CD4-positive, alpha-beta T cell treated with Interleukin-17A for 4 hours (primary cell): ENCODE results near the gene MYH16.
"Not testable (repeated sequence)": the region's sequence is repeated elsewhere in the genome, so short reads cannot be mapped to it uniquely, and the experiment has no call there.

Source experiments
- DNase-seq: peaks from one replicate; pipeline ENCODE4 v3.0.0-alpha.2; 2020; ENCODE audit warnings: mixed read lengths

MYH16 gene

DNA sequence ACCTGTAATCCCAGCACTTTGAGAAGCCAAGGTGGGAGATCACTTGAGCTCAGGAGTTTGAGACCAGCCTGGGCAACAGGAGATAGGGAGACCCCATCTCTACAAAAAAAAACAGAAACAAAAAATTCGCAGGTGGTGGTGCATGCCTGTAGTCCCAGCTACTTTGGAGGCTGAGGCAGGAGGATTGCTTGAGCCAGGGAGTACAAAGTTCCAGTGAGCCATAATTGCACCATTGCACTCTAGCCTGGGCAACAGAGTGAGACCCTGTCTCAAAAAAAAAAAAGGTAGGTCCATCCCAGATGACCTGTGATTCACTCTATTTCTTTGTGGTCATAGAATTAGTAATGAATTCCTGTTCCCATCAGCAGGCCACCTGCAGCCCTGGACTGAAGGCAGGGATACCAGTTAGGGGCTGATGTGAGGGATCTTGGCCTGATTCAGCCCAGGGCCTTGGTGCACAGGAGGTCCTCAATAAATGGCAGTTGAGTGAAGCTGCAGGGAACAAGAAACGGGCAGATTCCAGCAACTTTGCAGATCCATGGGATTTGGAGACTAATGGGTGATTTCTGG, at the start of gene MYH16:
Gene MYH16 (plus strand): TSS at position 364 of the 570 bp plus-strand sequence.
- DNase-seq = no peak

DNA sequence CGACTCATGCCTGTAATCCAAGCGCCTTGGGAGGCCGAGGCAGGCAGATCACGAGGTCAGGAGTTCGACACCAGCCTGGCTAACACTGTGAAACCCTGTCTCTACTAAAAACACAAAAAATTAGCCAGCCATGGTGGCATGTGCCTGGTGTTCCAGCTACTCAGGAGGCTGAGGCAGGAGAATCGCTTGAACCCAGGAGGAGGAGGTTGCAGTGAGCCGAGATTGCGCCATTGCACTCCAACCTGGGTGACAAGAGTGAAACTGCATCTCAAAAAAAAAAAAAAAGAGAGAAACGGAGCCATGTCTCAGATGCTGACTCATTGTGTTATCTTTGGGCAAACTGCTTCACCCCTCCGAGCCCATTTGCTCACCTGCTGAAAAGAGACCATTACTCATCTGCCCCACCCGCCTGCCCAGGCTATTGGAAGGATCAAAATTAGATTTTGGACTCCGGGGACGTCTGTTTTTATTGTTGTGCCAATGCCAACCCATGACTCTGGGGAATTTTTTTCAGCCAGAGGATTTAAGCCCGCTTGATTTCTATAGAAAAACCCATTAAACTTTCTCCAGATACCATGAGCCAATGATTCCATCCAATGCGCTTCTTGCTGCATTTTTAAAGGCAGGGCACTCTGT, 48.3 kb upstream of the MYH16 start:
- not testable (repeated sequence) for DNase-seq

DNA sequence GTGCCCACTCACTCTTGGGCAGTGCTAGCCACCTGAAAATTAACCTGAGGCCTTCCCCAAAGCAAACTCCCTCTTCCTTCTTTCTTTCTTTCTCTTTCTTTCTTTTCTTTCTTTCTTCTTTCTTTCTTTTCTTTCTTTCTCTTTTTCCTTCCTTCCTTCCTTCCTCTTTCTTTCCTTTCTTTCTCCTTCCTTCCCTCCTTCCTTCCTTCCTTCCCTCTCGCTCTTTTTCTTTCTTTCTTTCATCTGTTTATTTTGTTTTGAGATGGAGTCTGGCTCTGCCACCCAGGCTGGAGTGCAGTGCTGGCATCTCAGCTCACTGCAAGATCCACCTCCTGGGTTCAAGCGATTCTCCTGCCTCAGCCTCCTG, 47.8 kb upstream of the MYH16 start:
- no peak for DNase-seq

DNA sequence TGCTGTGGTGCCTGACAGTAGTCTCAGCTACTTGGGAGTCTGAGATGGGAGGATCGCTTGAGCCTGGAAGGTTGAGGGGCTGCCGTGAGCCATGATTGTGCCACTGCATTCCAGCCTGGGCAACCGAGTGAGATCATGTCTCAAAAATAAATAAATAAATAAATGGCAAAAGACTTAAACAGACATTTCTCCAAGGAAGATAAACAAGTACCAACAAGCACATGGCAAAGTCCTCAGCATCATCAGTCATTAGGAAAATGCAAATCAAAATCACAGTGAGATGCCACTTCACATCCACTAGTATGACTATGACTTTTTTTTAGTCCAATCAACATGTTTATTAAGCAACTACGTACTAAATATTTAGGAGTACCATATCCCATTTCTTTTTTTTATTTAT, 43.4 kb upstream of the MYH16 start:
- DNase-seq = no peak

DNA sequence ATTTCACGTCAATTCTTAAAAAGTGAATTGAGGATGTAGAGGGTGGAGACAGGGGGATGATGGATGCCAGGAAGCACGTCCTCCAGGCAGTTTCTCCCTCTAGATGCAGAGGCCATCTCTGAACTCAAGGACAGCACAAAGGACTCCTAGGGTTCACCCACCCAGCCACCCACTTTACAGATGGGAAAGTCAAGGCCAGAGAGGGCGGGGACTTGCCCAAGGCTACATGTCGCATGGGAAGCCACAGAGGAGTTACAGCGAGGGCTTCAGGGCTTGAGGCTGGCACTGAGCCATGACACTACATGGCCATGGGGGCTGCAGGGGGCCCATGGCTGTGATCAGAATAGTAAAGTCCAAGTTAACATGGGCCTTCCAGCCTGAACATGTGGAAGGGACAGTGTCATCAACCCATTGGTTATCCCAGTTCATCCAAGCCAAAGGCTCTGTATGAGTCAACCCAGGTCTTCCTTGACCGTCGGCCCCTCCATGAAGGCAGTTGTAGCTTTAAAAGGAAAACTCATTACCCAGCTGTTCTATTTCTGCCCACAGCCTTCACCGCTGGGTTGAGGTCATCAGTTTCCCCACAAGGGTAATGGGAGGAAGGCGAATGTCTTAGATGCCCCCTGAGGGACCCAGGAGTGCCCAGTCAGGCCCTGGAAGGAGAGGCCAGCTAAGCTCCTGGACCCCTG, 40.4 kb upstream of the MYH16 start:
- no peak for DNase-seq

DNA sequence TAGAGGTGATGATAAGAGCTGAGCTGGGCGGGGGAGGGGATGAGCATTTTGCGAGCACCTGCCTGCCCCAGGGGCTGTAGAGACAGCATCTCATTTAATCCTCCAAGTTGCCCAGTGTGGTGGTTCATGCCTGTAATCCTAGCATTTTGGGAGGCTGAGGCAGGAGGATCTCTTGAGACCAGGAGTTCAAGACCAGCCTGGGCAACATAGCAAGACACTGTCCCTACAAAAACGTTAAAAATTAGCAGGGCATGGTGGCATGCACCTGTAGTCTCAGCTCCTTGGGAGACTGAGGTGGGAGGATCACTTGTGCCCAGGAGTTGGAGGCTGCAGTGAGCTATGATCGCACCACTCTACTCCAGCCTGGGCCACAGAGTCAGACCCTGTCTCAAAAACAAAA, 39.7 kb upstream of the MYH16 start:
- DNase-seq = not testable (repeated sequence)

DNA sequence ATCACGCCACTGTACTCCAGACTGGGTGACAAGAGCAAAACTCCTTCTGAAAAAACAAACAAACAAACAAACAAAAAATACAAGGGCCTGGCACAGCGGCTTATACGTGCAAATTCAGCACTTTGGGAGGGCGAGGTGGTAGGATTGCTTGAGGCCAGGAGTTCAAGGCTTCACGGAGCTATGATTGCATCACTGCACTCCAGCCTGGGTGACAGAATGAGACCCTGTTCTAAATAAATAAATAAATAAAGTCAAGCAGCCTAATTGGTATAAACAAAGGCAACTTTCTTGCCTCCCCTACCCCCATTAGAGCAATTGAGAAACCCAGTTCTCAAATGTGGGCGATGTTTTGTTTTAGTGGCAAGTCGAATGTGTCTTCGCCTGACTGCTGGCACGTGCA, 38.5 kb upstream of the MYH16 start:
- no peak for DNase-seq

DNA sequence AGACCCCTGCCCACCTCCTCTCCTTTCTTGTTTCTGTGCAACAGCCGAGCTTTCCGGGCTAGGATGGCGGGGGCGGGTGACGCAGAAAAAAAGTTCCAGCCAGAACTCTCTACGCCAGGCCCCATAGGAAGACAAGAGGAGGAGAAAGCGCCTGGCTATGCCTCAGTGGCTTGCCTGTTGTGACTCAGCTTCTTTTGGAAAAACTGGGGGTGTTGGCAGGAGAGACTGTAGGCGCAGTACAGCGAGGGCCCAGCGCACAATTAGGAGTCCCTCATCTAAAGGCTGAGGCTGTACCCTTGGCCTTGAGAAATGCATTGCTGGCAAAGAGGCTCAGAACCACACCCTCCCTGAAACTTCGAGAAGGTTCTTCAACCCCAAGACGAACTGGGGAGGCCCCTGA, 36.7 kb upstream of the MYH16 start:
- DNase-seq = no peak

DNA sequence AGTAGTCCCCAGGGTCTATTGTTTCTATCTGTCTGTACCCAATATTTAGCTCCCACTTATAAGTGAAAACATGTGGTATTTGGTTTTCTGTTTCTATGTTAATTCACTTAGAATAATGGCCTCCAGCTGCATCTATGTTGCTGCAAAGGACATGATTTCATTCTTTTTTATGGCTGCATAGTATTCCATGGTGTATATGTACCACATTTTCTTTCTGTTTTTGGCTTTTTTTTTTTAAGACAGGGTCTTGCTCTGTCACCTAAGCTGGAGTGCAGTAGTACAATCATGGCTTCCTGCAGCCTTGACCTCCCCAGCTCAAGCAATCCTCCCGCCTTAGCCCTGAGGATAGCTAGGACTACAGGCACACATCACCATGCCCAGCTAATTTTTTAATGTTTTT, 34.8 kb upstream of the MYH16 start:
- not testable (repeated sequence) for DNase-seq

DNA sequence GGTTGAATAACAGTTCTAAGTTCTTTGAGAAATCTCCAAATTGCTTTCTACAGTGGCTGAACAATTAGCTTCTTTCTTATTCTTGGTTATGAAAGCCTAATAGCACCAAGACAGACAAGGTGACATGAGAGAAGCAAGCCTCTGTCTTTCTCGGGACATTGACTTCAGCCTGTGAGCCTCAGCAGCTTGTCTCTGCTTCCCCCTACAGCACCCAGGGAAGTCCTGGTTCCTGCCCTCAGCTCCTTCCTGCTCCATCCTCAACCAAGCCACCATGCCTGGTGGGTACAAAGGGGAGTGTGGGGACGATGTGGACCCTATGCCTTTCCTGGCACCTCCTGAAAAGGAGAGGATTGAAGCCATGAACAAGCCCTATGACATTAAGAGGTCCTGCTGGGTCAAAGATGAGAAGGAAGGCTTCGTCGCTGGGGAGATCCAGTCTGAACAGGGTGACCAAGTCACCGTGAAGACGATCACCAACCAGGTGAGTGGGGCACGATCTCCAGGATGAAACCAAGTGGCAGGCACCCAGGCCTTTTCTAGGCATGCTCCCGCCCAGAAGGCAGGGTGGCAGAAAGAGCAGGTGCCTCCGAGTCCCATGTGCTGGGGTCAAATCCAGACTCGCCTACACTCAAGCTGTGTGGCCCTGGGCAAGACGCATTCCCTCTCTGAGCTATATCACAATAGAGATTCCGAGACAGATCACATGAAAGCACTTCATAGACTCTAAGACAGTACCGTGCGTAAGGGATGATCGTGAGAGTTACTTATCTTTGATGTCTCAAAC, 33.9 kb upstream of the MYH16 start:
- DNase-seq = no peak

DNA sequence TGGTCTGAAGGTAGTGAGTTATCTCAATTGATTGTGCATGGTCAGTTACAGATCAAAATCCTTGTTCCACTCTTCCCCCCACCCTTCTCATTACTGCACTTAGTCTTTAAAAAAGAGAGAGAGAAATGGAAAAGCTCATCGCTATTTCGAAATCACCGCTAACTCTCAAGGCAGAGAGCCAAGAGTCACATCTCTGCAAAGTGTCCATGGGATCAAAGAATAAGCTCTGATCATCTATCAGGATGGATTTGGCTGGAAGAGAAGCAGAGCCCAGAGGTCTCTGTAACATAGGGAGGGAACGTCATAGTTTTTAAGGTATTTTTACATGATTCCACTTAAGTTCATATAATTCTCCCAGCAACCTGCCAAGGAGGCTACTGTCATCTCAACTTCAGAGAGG, 30.0 kb upstream of the MYH16 start:
- no peak for DNase-seq

DNA sequence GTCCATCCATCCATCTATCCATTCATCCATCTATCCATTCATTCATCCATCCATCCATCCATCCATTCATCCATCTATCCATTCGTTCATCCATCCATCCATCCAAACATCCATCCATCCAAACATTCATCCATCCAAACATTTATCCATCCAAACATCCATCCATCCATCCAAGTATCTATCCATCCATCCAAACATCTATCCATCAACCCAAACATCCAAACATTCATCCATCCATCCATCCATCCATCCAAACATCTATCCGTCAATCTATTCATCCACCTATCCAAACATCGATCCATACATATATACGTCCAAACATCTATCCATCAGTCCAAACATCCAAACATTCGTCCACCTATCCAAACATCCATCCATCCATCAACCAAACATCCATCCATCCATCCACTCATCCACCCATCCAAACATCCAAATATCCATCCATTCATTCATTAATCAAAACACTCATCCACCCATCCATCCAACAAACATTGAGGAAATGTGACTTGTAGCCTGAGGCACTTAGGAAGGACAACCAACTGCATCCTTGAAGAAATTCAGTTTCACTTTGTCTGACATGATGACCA, 28.8 kb upstream of the MYH16 start:
- no peak for DNase-seq

DNA sequence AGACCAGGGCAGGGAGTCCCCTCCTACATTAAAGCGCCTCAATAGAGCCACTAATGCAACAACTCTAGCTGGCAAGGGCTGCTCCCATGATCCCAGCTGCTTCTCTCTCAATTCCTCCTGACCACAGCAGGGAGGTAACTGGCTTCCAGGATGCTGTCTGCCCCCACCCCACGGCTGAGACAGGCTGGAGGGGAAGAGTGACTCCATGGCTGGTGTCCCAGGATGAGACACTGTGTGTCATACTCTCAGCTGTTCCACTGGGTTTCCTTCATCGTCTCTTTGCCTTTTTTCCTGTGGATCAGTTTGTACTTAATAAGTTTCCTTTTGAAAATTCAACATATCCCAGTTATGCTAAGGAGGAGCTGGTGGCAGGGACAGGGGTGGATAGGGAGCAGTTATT, 27.7 kb upstream of the MYH16 start:
- no peak for DNase-seq

DNA sequence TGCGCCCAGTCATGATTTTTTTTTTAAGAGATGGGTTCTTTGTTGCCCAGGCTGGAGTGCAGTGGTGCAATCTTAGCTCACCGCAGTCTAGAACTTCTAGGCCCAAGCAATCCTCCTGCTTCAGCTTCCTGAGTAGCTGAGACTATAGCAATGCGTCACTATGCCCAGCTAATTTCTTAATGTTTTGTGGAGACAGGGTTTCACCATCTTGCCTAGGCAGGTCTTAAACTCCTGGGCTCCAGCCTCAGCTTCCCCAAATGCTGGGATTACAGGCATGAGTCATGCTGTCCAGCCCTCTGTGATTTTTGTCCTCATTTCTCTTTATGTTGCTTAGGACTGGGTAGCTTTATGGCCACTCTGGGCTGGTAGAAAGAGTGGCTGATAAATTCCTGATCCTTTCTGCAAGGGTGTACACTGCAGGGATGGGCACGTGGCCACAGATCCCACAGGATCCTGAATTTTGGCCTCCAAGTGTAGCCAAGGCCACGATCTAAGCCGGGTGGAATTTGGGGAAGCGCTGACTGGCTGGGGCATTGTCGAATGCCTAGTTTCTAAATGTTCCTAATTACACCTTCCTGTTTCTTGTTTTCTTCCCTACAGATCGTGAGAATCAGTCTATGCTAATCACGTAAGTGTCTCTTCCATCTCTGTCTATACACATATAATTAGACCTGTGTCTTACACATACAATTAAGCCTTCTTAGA, 24.1 kb upstream of the MYH16 start:
- DNase-seq = no peak

DNA sequence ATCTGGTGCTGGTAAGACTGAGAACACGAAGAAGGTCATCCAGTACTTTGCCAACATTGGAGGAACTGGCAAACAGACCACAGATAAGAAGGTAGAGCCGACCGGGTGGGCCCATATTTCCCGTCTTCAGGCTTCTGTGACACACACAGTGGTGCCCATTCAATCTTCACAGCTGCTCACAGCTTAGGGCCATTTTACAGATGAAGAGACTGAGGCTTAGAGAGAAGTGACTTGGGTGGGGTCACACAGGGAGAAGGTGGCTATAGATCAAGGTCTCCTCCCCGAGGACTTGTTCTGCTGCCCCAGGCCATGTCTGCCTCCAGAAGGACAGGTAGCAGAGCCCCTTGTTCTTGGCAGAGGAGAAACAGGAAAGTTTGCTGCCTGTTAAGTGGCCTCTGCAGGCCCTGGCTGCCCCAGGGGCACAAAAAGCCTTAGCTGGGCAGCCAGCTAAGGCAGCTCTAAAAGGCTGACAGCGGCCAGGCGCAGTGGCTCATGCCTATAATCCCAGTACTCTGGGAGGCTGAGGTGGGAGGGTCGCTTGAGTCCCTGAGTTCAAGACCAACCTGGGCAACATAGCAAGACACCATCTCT, 22.6 kb upstream of the MYH16 start:
- DNase-seq = no peak

DNA sequence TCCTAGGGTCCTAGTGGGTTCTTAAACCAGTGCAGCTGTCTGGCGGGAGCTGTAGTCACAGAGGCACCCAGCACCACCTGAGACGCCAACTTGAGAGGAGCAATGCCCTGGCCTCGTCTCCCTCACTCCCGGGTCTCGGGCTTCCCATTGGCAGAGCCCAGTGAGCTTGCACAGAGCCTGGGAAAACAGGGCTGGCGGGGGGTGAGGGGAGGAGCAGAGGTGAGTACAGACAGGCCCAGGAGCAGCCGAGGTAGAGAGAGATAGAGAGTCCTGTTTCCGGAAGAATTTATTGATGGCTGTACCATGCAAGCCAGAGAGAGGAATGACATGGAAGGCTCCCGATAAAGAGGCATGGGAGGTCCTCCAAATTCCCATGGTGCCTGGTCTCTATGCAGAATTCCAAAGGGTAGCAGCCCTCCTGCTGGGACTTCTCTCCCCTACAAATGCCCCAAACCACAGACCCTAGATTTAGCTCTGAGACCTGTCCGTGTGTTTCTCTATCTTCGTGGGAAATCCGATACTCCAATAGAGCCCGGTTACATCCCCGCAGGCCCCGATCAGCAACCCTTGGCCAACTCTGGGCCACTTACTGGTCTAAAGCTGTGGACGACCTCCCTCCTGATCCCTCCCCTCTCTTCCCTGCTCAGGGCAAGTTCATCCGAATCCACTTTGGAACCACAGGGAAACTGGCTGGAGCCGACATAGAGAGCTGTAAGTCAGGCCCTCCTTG, 20.3 kb upstream of the MYH16 start:
- no peak for DNase-seq

DNA sequence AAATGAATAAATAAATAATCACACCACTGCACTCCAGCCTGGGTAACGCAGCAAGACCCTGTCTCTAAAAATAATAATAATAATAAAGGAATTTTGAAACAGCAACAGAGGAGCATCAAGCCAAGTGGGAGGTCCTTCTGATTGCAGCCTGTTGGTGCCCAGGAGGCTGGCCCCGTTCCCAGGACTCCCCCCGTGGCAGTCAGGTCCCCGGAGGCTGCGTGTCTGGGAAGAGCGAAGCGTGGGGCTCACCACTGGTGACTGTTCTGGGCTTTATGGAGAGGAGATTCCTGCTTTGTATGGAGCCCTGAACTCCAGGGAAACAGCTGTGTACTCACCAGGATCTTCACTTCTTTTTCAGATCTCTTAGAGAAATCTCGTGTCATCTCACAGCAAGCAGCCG, 19.3 kb upstream of the MYH16 start:
- no peak for DNase-seq

DNA sequence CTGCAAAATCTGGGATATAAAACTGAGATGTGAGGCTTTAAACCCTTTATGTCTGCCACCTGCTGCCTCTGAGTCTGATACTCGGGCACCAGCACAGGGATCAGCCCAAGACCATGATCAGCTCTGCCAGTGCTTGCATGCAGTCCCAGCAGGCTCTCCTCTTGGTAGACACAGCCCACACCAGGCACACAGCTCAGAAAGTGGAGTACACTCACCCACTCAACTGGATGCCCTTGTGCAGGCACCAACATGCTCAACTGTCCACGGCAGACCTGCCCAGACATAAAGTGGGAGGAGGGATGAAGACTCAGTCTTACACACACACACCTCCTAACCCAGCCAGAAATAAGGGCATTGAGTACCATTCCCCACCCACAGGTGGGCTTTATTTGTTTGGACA, 18.2 kb upstream of the MYH16 start:
- no peak for DNase-seq

DNA sequence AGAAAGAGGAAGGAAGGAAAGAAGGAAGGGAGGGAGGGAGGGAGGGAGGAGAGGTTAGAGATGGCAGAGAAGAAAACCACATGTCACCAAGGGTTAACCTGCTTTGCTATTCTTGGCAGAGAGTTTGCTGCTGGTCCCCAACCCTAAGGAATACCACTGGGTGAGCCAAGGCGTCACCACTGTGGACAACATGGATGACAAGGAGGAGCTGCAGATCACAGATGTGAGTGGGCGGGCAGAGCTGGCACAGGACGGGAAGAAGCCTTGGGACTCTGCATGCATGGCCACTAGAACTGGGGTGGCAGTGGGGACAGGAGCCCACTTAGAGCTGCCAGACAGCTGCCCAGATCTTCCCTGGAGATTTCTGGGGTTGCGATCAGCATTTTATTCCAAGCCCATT, 17.2 kb upstream of the MYH16 start:
- no peak for DNase-seq

DNA sequence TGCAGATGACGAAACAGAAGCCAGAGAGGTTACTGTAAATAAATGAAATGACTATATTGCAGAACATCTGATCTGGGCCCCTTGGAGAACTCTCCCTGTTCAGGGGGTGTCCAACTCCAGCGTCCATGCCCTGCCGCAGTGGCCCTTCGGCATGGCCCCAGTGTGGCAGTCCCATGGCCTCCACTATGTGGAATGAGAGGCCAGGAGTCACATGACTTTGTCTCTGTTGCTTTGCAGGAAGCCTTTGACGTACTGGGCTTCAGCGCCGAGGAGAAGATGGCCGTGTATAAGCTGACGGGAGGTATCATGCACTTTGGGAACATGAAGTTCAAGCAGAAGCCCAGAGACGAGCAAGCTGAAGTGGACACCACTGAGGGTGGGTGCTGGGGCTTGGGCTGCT, 15.6 kb upstream of the MYH16 start:
- DNase-seq = no peak

DNA sequence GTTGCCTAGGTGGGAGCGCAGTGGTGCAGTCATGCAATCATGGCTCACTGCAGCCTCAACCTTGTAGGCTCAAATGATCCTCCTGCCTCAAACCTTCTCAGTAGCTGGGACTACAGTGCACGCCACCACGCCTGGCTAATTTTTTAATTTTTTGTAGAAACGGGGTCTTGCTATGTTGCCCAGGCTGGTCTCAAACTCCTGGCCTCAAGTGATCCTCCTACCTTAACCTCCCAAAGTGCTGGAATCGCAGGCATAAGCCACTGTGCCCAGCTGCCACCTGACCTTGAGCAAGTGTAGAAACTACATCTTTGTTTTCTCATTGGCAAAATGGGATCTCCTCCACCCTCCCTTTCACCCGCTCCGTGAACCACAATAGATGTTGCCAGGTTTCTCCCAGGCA, 15.0 kb upstream of the MYH16 start:
- no peak for DNase-seq

DNA sequence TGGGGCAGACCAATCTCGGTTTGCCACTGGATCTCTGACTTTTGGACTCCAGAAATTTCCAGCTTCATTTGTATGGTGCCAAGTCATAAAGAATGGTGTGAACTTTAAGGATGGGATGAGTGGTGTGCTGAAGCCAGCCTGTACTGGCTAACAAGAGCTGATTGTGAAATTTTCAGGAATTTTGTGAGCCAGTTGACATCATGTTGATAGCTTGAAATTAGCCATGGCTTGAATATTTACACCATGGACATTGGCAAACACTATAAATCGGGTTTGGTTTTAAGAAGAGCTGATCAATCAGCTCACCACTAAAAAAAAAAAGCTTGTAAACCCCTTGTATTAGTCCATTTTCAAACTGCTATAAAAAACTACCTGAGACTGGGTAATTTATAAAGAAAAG, 14.1 kb upstream of the MYH16 start:
- DNase-seq = no peak
